ENCODE results near the gene C3orf38.
"Not testable (repeated sequence)": the region's sequence is repeated elsewhere in the genome, so short reads cannot be mapped to it uniquely, and the experiment has no call there.

C3orf38 gene

DNA sequence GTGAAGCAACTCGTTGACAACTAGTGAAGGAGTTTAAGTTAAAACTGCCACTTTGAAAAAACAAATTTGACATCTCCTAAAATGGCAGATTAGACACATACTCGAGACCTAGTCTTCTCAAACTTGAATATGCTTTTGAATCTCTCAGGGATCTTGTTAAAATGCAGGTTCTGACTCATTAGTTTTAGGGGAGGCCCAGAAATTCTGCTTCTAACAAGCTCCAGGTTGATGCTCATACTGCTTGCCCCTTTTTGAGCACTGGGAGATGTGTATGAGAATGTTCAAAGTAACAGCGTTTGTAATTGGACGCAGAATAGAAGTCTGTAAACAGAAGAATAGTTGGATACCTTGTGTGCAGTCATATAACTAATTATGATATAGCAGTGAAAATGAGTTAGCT, 1.6 kb downstream of the C3orf38 start:
- DNase-seq (ENCODE audit: low read depth): no peak
- TF ChIP-seq, protein P1, sequence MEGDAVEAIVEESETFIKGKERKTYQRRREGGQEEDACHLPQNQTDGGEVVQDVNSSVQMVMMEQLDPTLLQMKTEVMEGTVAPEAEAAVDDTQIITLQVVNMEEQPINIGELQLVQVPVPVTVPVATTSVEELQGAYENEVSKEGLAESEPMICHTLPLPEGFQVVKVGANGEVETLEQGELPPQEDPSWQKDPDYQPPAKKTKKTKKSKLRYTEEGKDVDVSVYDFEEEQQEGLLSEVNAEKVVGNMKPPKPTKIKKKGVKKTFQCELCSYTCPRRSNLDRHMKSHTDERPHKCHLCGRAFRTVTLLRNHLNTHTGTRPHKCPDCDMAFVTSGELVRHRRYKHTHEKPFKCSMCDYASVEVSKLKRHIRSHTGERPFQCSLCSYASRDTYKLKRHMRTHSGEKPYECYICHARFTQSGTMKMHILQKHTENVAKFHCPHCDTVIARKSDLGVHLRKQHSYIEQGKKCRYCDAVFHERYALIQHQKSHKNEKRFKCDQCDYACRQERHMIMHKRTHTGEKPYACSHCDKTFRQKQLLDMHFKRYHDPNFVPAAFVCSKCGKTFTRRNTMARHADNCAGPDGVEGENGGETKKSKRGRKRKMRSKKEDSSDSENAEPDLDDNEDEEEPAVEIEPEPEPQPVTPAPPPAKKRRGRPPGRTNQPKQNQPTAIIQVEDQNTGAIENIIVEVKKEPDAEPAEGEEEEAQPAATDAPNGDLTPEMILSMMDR (conservative IDR thresholded peaks at IDR 0.05; ENCODE audit: low read depth, low read length): no peak
- peak overlapping the region; percentile 96 for H3K4me3 ChIP-seq (ENCODE audit: low read length)

DNA sequence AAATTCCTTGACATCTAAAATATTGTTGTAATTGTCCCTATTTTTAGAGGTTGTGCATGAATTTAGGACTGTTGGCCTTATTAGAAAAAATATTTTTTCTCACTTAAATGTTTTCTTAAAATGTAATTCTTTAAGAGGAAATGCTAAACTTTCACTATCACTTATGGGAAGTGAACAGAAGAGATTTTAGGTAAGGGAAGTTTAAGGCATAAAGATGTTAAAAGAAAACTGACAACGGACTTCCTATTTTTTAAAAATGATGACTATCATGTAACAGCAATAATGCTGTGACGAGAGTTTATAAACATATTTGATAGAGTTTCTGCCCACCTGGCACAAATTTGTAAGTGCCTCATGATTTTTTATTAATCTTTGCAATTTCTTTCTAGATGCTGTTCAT, 3.1 kb downstream of the C3orf38 start:
- DNase-seq (ENCODE audit: low read depth): no peak
- no peak overlapping the region for H3K4me3 ChIP-seq (ENCODE audit: low read length)
- TF ChIP-seq, protein P1 (conservative IDR thresholded peaks at IDR 0.05; ENCODE audit: low read depth, low read length): no peak

DNA sequence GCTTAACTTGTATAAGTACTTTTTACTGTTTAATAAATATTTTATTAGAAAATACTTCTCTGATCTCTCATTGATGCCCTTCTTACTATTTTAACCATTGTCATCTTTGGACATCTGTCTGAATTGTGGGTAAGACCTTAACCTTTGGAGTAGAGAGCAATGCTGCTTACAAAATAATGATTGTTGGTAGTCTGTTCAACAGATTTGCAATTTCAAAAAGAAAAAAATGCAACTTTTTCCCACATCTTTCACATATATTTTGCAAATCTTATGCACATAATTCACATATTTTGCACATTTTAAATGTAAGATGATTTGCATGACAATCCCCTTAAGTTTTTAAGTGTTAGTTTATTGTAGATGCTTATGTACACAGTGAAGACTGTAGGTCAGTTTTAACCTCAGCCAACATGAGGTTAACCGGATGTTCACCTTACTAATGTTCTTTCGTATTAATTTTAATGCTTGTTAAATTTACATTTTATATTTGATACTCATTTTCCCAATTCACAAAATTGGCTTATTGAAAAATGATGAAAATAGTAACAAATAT, 16.7 kb downstream of the C3orf38 start:
- H3K4me3 ChIP-seq (ENCODE audit: low read length): no peak overlapping the region
- no peak for DNase-seq (ENCODE audit: low read depth)
- TF ChIP-seq, protein P1 (conservative IDR thresholded peaks at IDR 0.05; ENCODE audit: low read depth, low read length): no peak

DNA sequence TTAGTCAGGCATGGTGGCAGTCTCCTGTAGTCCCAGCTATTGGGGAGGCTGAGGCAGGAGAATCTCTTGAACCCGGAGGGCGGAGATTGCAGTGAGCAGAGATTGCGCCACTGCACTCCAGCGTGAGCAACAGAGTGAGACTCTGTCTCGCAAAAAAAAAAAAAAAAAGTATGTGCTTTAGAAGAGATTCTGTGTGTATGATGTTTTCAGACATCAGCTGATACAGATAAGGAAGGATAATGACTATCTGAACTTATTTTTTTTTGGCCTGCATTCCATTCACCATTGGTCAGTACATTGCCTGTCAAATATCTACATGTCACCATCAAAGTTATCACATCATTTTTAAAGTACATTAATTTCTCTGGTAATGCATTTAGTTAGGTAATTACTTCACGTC, 17.4 kb downstream of the C3orf38 start:
- no peak overlapping the region for H3K4me3 ChIP-seq (ENCODE audit: low read length)
- no peak for DNase-seq (ENCODE audit: low read depth)
- TF ChIP-seq, protein P1 (conservative IDR thresholded peaks at IDR 0.05; ENCODE audit: low read depth, low read length): no peak

DNA sequence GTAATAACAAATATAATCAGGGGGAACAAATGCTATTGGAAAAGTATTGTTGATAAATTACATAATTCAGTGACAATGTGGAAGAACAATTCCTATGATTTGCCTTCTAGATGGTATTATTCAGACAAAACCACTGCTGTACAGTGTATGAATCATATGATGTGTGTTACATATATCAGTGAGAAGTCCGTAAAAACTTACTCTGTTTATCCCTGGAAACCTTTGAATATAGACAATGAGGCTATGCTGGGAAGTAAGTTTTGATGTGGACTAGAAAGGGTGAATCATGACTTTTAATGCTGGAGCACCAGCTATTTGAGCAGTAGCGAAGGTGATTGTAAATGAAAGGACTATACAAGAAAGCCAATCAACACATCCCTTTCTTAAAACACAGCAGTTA, 17.9 kb downstream of the C3orf38 start:
- DNase-seq (ENCODE audit: low read depth): no peak
- TF ChIP-seq, protein P1 (conservative IDR thresholded peaks at IDR 0.05; ENCODE audit: low read depth, low read length): no peak
- H3K4me3 ChIP-seq (ENCODE audit: low read length): no peak overlapping the region

DNA sequence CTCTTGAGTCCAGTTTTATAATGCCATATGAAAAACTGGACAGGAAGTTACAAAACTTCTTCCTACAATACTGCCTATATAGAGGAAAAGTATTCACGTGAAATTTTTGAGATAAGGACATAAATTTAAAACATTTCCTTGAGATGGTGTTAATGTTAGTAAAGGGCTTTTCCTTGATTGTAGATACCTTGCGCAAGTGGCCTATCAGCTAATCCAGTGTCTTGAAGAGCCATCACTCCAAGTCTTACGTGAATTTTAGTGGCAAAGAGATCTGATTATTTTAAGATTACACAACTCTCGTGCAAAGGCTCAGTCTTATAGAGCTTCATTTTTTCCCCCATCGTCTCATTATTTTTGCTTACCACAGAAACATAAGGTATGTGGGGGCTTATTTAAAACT, 18.4 kb downstream of the C3orf38 start:
- DNase-seq (ENCODE audit: low read depth): no peak
- TF ChIP-seq, protein P1 (conservative IDR thresholded peaks at IDR 0.05; ENCODE audit: low read depth, low read length): no peak
- no peak overlapping the region for H3K4me3 ChIP-seq (ENCODE audit: low read length)

DNA sequence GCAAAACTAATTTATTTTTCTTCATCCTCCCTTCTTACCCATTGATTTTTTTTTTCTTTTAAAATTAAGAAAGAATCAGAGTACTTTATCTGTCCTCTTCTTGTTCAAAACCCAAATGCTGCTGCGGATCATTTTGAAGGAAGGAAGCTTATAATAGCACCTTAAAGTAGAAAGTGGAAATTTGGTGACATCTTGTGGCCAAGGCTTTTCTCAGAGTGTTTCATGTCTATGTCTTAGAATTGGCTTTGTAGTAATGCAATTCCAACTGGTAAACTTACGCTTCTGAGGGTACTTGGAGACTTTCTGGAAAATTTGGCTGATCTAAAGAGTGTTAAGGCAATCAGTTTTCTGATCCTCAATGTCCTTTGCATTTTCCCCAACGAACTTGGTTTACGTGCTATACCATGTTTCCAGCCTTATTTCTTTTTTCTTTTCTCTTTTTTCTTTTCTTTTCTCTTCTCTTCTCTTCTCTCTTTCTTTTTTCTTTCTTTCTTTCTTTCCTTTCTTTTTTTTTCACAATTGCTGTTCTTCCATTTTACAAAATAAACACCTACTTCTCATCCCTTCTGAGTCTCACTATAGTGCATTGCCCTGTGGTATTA, 30.7 kb downstream of the C3orf38 start:
- DNase-seq (ENCODE audit: low read depth): no peak
- H3K4me3 ChIP-seq (ENCODE audit: low read length): no peak overlapping the region
- TF ChIP-seq, protein P1 (conservative IDR thresholded peaks at IDR 0.05; ENCODE audit: low read depth, low read length): peak; percentile 50

DNA sequence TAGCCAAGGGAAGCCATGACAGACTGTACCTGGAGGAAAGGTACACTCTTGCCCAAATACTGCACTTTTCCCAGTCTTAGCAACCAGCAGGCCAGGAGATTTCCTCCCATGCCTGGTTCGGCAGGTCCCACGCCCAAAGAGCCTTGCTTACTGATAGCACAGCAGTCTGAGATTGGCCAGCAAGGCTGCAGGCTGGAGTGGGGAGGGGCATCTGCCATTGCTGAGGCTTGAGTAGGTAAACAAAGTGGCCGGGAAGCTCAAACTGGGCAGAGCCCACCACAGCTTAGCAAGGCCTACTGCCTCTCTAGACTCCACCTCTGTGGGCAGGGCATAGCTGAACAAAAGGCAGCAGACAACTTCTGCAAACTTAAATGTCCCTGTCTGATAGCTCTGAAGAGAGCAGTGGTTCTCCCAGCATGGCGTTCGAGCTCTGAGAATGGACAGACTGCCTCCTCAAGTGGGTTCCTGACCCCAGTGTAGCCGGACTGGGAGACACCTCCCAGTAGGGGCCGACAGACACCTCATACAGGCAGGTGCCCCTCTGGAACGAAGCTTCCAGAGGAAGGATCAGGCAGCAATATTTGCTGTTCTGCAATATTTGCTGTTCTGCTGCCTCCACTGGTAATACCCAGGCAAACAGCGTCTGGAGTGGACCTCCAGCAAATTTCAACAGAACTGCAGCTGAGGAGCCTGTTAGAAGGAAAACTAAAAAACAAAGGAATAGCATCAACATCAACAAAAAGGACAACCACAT, 32.6 kb downstream of the C3orf38 start:
- DNase-seq (ENCODE audit: low read depth); H3K4me3 ChIP-seq (ENCODE audit: low read length): not testable (repeated sequence)

All from retinal pigment epithelial cell (primary cell).